Liver (tissue), 9 donors: Measurements from ENCODE around the gene SNX1. TPM values are rescaled to one million over a fixed set of nuclear protein-coding genes. Genes with fewer than 3 reads are reported as not detected.

Experiments
- DNase-seq: peaks from one replicate; pipeline ENCODE4 v3.0.0-alpha.2; 2017; ENCODE audit warnings: low spot score
- H3K27ac ChIP-seq, 2 donors: one replicate each; pipeline ENCODE4 v1.7.0; 2013; ENCODE audit warnings: inconsistent platforms in 2 of 2, low read length in 2 of 2, control low read depth in 1 of 2, low read depth in 1 of 2, mild to moderate bottlenecking in 1 of 2
- H3K27me3 ChIP-seq, 4 donors: one replicate each; pipeline versions ENCODE4 v1.6.1 to v1.7.0; 2013; ENCODE audit warnings: low read length in 3 of 4, inconsistent platforms in 1 of 4, mild to moderate bottlenecking in 1 of 4, moderate library complexity in 1 of 4; ENCODE audit not compliant: control insufficient read depth in 4 of 4, insufficient read depth in 4 of 4
- H3K36me3 ChIP-seq, 4 donors: one replicate each; pipeline versions ENCODE4 v1.6.1 to v1.7.0; 2013; ENCODE audit warnings: low read length in 3 of 4, mild to moderate bottlenecking in 3 of 4, low read depth in 1 of 4, moderate library complexity in 1 of 4; ENCODE audit not compliant: control insufficient read depth in 4 of 4, insufficient read depth in 3 of 4
- H3K4me1 ChIP-seq, 4 donors: one replicate each; pipeline versions ENCODE4 v1.6.1 to v1.7.0; 2013; ENCODE audit warnings: low read length in 3 of 4, mild to moderate bottlenecking in 3 of 4, moderate library complexity in 1 of 4; ENCODE audit not compliant: control insufficient read depth in 4 of 4, insufficient read depth in 4 of 4
- H3K4me3 ChIP-seq, 3 donors: one replicate each; pipeline versions ENCODE4 v1.6.1 to v1.7.0; 2013; ENCODE audit warnings: low read length in 3 of 3, control low read depth in 1 of 3, low read depth in 1 of 3, mild to moderate bottlenecking in 1 of 3
- H3K9ac ChIP-seq, 2 donors: one replicate each; pipeline ENCODE4 v1.7.0; 2013; ENCODE audit warnings: low read length in 2 of 2, mild to moderate bottlenecking in 2 of 2, moderate library complexity in 2 of 2, control low read depth in 1 of 2, low read depth in 1 of 2
- H3K9me3 ChIP-seq, 4 donors: one replicate each; pipeline versions ENCODE4 v1.6.1 to v1.7.0; 2013; ENCODE audit warnings: low read length in 3 of 4; ENCODE audit not compliant: control insufficient read depth in 4 of 4
- FOXA2 ChIP-seq: IDR thresholded peaks from 2 replicates; pipeline ENCODE4 v1.6.1; 2016; ENCODE audit warnings: antibody characterized with exemption
- GABPA ChIP-seq, 2 donors: IDR thresholded peaks in 1 of 2; conservative IDR thresholded peaks in 1 of 2; 2 replicates each; pipeline ENCODE4 v1.6.1; 2016; ENCODE audit warnings: antibody characterized with exemption in 2 of 2, mild to moderate bottlenecking in 1 of 2, moderate library complexity in 1 of 2
- HNF4A ChIP-seq, 2 donors: conservative IDR thresholded peaks; 2 replicates each; pipeline ENCODE4 v1.6.1; 2016; ENCODE audit warnings: antibody characterized with exemption in 2 of 2, mild to moderate bottlenecking in 2 of 2
- HNF4G ChIP-seq: IDR thresholded peaks from 2 replicates; pipeline ENCODE4 v1.6.1; 2016; ENCODE audit warnings: antibody characterized with exemption
- JUND ChIP-seq, 2 donors: IDR thresholded peaks; 2 replicates each; pipeline ENCODE4 v1.6.1; 2016; ENCODE audit warnings: antibody characterized with exemption in 2 of 2
- RAD21 ChIP-seq, 2 donors: IDR thresholded peaks; 2 replicates each; pipeline ENCODE4 v1.6.1; 2016; ENCODE audit warnings: antibody characterized with exemption in 2 of 2, mild to moderate bottlenecking in 2 of 2
- REST ChIP-seq: IDR thresholded peaks from 2 replicates; pipeline ENCODE4 v1.6.1; 2016; ENCODE audit warnings: antibody characterized with exemption, mild to moderate bottlenecking
- RXRA ChIP-seq, 2 donors: IDR thresholded peaks; 2 replicates each; pipeline ENCODE4 v1.6.1; 2017 to 2018; ENCODE audit warnings: antibody characterized with exemption in 2 of 2, mild to moderate bottlenecking in 1 of 2
- SP1 ChIP-seq: IDR thresholded peaks from 2 replicates; pipeline ENCODE4 v1.6.1; 2018; ENCODE audit warnings: antibody characterized with exemption, mild to moderate bottlenecking
- YY1 ChIP-seq: IDR thresholded peaks from 2 replicates; pipeline ENCODE4 v1.6.1; 2016; ENCODE audit warnings: antibody characterized with exemption, mild to moderate bottlenecking
- ZBTB33 ChIP-seq: IDR thresholded peaks from 2 replicates; pipeline ENCODE4 v1.6.1; 2016; ENCODE audit warnings: antibody characterized with exemption
- WGBS: extraction: QIAGEN DNeasy Blood & Tissue Kit; methylation state at CpG from one replicate; pipeline ENCODE4 v1.1.7; 2013; 5-methylcytosine and 5-hydroxymethylcytosine counted together
- polyA plus RNA-seq, 2 donors: library from polyadenylated mRNA; stranded (reverse) in 1 of 2; unstranded in 1 of 2; fragments of 200-250 nt in 1 of 2; fragments of >200 nt in 1 of 2; fragmentation: Nextera tagmentation in 1 of 2; extraction: Ambion mirVana in 1 of 2; gene quantifications; one replicate each; pipeline versions ENCODE4 v1.2.1 to v1.2.3, GENCODE V29; 2013 to 2015
- total RNA-seq, 2 donors: library from RNA; depleted of rRNA; stranded (reverse); fragments of >200 nt; gene quantifications; one replicate each; pipeline ENCODE4 v1.2.3, GENCODE V29; 2014
- TF ChIP-seq, protein P1 (sequence below): IDR thresholded peaks from 2 replicates; pipeline ENCODE4 v1.6.1; 2016; ENCODE audit warnings: antibody characterized with exemption
- TF ChIP-seq, protein P2 (sequence below): fragments of 150-350 bp; IDR thresholded peaks from 2 replicates; pipeline ENCODE4 v1.5.1; 2017; ENCODE audit warnings: improper control_type of control experiment, low read depth, low read length; ENCODE audit not compliant: missing input control
- donor health status: healthy.
- donor health status: healthy.
- donor health status: healthy.
- donor health status: healthy.
- donor health status: healthy.

SNX1 gene
- total and polyA plus RNA-seq, 4 donors: 40.0 to 67.4 (median 45.0) TPM

DNA sequence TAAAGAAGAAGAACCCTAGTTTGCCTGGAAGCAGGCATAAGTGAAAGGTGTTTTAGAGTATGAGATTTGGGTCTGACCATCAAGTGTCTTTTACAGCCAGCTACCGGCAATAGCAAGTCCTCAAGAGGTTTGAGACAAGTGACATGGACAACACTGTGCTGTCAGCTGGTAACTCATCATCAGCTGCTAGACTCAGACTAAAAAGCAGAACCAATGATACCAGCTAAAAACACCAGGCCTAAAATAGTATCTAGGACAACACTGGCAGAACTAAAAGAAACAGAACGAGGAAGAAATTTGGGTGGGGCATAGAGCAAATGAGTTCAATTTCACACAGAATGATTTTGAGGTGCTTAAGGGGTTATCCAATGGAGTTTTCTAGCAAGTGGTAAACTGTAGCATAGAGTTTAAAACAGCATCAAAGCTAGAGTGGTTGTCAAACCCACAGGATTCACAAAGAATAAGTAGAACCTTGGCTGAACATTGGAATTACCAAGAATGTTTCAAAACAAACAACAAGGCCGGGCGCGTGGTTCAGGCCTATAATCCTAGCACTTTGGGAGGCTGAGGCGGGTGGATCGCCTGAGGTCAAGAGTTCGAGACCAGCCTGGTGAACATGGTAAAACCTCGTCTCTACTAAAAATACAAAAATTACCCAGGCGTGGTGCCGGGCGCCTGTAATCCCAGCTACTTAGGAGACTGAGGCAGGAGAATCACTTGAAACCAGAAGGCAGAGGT lies 6.1 kb upstream of the SNX1 start:
- DNase-seq: no peak
- Histone ChIP-seq H3K4me3 (no peak overlapping the region), H3K27ac (no peak overlapping the region), H3K4me1 (peaks cover 6 to 29% (median 24%) of the 10 kb centered on the region in 4 donors), H3K27me3 (no peaks in the 10 kb centered on the region), H3K9me3 (no peaks in the 10 kb centered on the region), H3K36me3 (peaks cover 2 to 17% (median 11%) of the 10 kb centered on the region in 4 donors), H3K9ac (no peak overlapping the region)
- TF ChIP-seq RXRA (IDR thresholded peaks at IDR 0.05) (no peak), FOXA2 (no peak), REST (no peak), YY1 (no peak), GABPA (IDR thresholded peaks at IDR 0.05 in 1 of 2, conservative IDR thresholded peaks at IDR 0.05 in 1 of 2) (no peak), HNF4G (no peak), SP1 (no peak)
- TF ChIP-seq, protein P1, sequence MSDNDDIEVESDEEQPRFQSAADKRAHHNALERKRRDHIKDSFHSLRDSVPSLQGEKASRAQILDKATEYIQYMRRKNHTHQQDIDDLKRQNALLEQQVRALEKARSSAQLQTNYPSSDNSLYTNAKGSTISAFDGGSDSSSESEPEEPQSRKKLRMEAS: no peak
- WGBS: 82% methylated on average over 12 of the region's 12 CpGs

DNA sequence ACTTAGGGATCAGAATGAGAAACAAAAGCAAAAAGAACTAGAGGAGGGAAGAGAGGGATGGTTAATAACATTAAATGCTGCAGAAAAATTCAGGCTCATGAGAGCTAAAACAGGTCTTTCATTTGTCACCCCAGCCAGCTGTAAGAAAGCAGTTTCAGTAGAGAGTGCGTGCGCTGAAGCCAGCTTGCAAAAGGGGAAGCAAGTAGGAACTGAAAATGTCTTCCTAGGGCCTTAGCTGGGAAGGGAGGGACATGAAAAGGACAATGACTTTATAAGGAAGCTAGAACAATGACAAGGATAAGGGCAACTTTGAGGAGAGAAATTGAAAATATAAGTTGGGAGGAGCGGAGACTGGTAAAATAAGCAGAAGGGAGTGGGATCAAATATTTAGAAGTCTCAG lies 5.3 kb upstream of the SNX1 start:
- peak; percentile 13 for TF ChIP-seq YY1
- no peak for TF ChIP-seq HNF4G
- Histone ChIP-seq H3K9ac (no peak overlapping the region), H3K27me3 (no peaks in the 10 kb centered on the region), H3K4me1 (peaks cover 6 to 37% (median 32%) of the 10 kb centered on the region in 4 donors), H3K36me3 (peaks cover 0 to 11% (median 7%) of the 10 kb centered on the region in 4 donors), H3K4me3 (no peak overlapping the region), H3K9me3 (no peaks in the 10 kb centered on the region), H3K27ac (no peak overlapping the region)
- WGBS: 85% methylated on average over 3 of the region's 3 CpGs
- no peak for DNase-seq

GRCh38 chr15:64092075-64092820 lies 3.5 kb upstream of the SNX1 start:
- Histone ChIP-seq H3K4me3 (peak overlapping the region; percentile 79 to 92 (median 81)), H3K36me3 (peaks cover 0 to 11% (median 7%) of the 10 kb centered on the region in 4 donors), H3K27me3 (no peaks in the 10 kb centered on the region), H3K9ac (peak overlapping the region; percentile 52 to 86), H3K9me3 (no peaks in the 10 kb centered on the region), H3K27ac (peak overlapping the region; percentile 79 to 93), H3K4me1 (peaks cover 6 to 44% (median 38%) of the 10 kb centered on the region in 4 donors)
- TF ChIP-seq JUND (IDR thresholded peaks at IDR 0.05): peak in 1 of 2 donors; percentile 9
- peak; percentile 17 for TF ChIP-seq ZBTB33
- TF ChIP-seq RAD21 (IDR thresholded peaks at IDR 0.05): peak; percentile 56 to 62
- no peak for TF ChIP-seq HNF4A (conservative IDR thresholded peaks at IDR 0.05)
- TF ChIP-seq GABPA (IDR thresholded peaks at IDR 0.05 in 1 of 2, conservative IDR thresholded peaks at IDR 0.05 in 1 of 2): no peak
- peak; percentile 0 for TF ChIP-seq HNF4G
- TF ChIP-seq, protein P2, sequence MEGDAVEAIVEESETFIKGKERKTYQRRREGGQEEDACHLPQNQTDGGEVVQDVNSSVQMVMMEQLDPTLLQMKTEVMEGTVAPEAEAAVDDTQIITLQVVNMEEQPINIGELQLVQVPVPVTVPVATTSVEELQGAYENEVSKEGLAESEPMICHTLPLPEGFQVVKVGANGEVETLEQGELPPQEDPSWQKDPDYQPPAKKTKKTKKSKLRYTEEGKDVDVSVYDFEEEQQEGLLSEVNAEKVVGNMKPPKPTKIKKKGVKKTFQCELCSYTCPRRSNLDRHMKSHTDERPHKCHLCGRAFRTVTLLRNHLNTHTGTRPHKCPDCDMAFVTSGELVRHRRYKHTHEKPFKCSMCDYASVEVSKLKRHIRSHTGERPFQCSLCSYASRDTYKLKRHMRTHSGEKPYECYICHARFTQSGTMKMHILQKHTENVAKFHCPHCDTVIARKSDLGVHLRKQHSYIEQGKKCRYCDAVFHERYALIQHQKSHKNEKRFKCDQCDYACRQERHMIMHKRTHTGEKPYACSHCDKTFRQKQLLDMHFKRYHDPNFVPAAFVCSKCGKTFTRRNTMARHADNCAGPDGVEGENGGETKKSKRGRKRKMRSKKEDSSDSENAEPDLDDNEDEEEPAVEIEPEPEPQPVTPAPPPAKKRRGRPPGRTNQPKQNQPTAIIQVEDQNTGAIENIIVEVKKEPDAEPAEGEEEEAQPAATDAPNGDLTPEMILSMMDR: peak; percentile 28
- no peak for DNase-seq
